Psoas muscle (tissue), 8 donors: ENCODE data around the gene ARHGAP19. TPM values are rescaled to one million over a fixed set of nuclear protein-coding genes. Genes with fewer than 3 reads are reported as not detected.
A peak's percentile ranks its signal among the peaks of the same experiment; 100 is the strongest.

Experiments used
- ATAC-seq, 4 donors: fragments of 200-7000 bp; cut with Tn5 transposase; one replicate each; pipeline ENCODE4 v1.9.1; 2020; ENCODE audit warnings: moderate library complexity in 3 of 4, mild to moderate bottlenecking in 2 of 4
- DNase-seq, 2 donors: peaks; one replicate each; pipeline ENCODE4 v3.0.0-alpha.2; 2020
- H3K27ac ChIP-seq: fragments of 200-600 bp; one replicate; pipeline ENCODE4 v1.8.0; 2022
- H3K27me3 ChIP-seq, 3 donors: fragments of 200-600 bp in 1 of 3; one replicate each; pipeline versions ENCODE4 v1.6.1 to v1.8.0; 2013 to 2022; ENCODE audit warnings: low read length in 2 of 3, mild to moderate bottlenecking in 2 of 3, moderate library complexity in 1 of 3; ENCODE audit not compliant: insufficient read depth in 3 of 3
- H3K36me3 ChIP-seq, 2 donors: fragments of 200-600 bp in 1 of 2; one replicate each; pipeline versions ENCODE4 v1.6.1 to v1.8.0; 2013 to 2022; ENCODE audit warnings: low read depth in 1 of 2, mild to moderate bottlenecking in 1 of 2, moderate library complexity in 1 of 2; ENCODE audit not compliant: insufficient read depth in 1 of 2
- H3K4me1 ChIP-seq: fragments of 200-600 bp; one replicate; pipeline ENCODE4 v1.8.0; 2022
- H3K4me3 ChIP-seq: fragments of 200-600 bp; one replicate; pipeline ENCODE4 v1.8.0; 2022; ENCODE audit warnings: mild to moderate bottlenecking
- H3K9me3 ChIP-seq: fragments of 200-600 bp; one replicate; pipeline ENCODE4 v1.8.0; 2022
- CTCF ChIP-seq: fragments of 200-600 bp; IDR thresholded peaks from one replicate; pipeline ENCODE4 v1.8.0; 2022; ENCODE audit warnings: antibody characterized with exemption
- WGBS, 3 donors: extraction: QIAGEN DNeasy Blood & Tissue Kit; methylation state at CpG; one replicate each; pipeline versions ENCODE4 v1.1.6 to v1.1.7; 2013; 5-methylcytosine and 5-hydroxymethylcytosine counted together
- intact Hi-C, 2 donors: fragments of 100-400 bp; cut with DNase I; formaldehyde crosslinking; loops; one replicate each; pipeline versions ENCODE4 v1.11.0 to v1.14.2; 2022
- polyA plus RNA-seq, 3 donors: library from polyadenylated mRNA; stranded (reverse); fragments of 200-250 nt; gene quantifications; one replicate each; pipeline ENCODE4 v1.2.3, GENCODE V29; 2013
- total RNA-seq, 4 donors: library from RNA; stranded (reverse); fragmentation: NEBNext Ultra II Directional in 2 of 4; extraction: Animal tissue kit (Norgen Biotek cat#: 25700) in 2 of 4; gene quantifications; one replicate each; pipeline versions ENCODE4 v1.2.1 to v1.2.4, GENCODE V29; 2021 to 2023
- donor health status: healthy with polysubstance abuse.
- donor health status: DM: no; HTN: no; CAD: no; lungs with moderate emphysema.
- donor health status: Bipolar disorder and iron deficiency.
- donor health status: healthy.
- donor health status: DM: yes; HTN: yes; CAD: no.
- donor health status: DM: no; HTN: no; CAD: no.
- donor health status: DM: no; HTN: no; CAD: no.
- donor health status: DM: yes; HTN: yes; CAD: no.

The ARHGAP19 gene
- total and polyA plus RNA-seq, 7 donors, result 0.77 to 3.9 (median 1.8) TPM

GRCh38 chr10:97278491-97278989 lies 13.9 kb downstream of the ARHGAP19 start:
- Histone ChIP-seq H3K27ac (peak overlapping the region; percentile 57), H3K4me3 (peak overlapping the region; percentile 1), H3K36me3 (no peaks in the 10 kb centered on the region), H3K27me3 (no peaks in the 10 kb centered on the region), H3K9me3 (no peaks in the 10 kb centered on the region), H3K4me1 (peaks cover 17% of the 10 kb centered on the region)
- peak; percentile 77 for TF ChIP-seq CTCF
- DNase-seq (no peak), ATAC-seq (peak; percentile 78 to 96 (median 84))
- intact Hi-C loops, result loop anchor here (2.0 kb wide), 1 partner anchor 54 kb away; no protein-coding TSS in a partner anchor

GRCh38 chr10:97277551-97277950 lies 14.9 kb downstream of the ARHGAP19 start:
- 15 to 27% (median 19%) methylated on average over 1 of the region's 1 CpG for whole genome bisulfite sequencing, 3 donors

GRCh38 chr10:97274828-97275227 lies 17.6 kb downstream of the ARHGAP19 start:
- intact Hi-C loops, result no loop called here
- ATAC-seq (no peak), DNase-seq (no peak)
- no peaks in the 10 kb centered on the region for H3K9me3 ChIP-seq
- peaks cover 17% of the 10 kb centered on the region for H3K4me1 ChIP-seq
- H3K27ac ChIP-seq, result no peak overlapping the region
- 66 to 73% (median 72%) methylated on average over 3 of the region's 9 CpGs for WGBS, 3 donors
- TF ChIP-seq CTCF, result no peak
- no peaks in the 10 kb centered on the region for H3K36me3 ChIP-seq
- H3K4me3 ChIP-seq, result no peak overlapping the region
- H3K27me3 ChIP-seq, result peaks cover 0 to 2% (median 0%) of the 10 kb centered on the region in 3 donors

More at GRCh38 chr10:97277551-97277950, 14.9 kb downstream of the ARHGAP19 start:
- DNase-seq, result no peak
- Histone ChIP-seq H3K36me3 (no peaks in the 10 kb centered on the region), H3K9me3 (no peaks in the 10 kb centered on the region), H3K27me3 (no peaks in the 10 kb centered on the region), H3K27ac (no peak overlapping the region), H3K4me3 (no peak overlapping the region), H3K4me1 (peaks cover 17% of the 10 kb centered on the region)
- intact Hi-C loops, result no loop called here
- TF ChIP-seq CTCF, result no peak
- peak in 1 of 4 donors; percentile 61 for ATAC-seq

GRCh38 chr10:97273700-97274099 lies 18.7 kb downstream of the ARHGAP19 start:
- Histone ChIP-seq H3K4me3 (no peak overlapping the region), H3K27me3 (peaks cover 0 to 2% (median 0%) of the 10 kb centered on the region in 3 donors), H3K9me3 (no peaks in the 10 kb centered on the region), H3K36me3 (no peaks in the 10 kb centered on the region), H3K27ac (no peak overlapping the region), H3K4me1 (peaks cover 11% of the 10 kb centered on the region)
- intact Hi-C loops, result no loop called here
- DNase-seq (no peak), ATAC-seq (no peak)
- WGBS, 3 donors, result 93 to 99% (median 97%) methylated on average over 3 of the region's 3 CpGs
- no peak for TF ChIP-seq CTCF
